Breast epithelium (tissue), 4 donors: Measurements from ENCODE around the gene SHANK2. TPM values are rescaled to one million over a fixed set of nuclear protein-coding genes. Genes with fewer than 3 reads are reported as not detected.
A peak's percentile ranks its signal among the peaks of the same experiment; 100 is the strongest.

Experiments used
- DNase-seq, 2 donors: peaks; one replicate each; pipeline ENCODE4 v3.0.0-alpha.2; 2019; ENCODE audit warnings: low spot score in 2 of 2
- H3K27ac ChIP-seq, 2 donors: fragments of 200-600 bp; sonication (generic) in 1 of 2; one replicate each; pipeline ENCODE4 v1.5.1; 2016 to 2019; ENCODE audit warnings: mild to moderate bottlenecking in 1 of 2
- H3K27me3 ChIP-seq, 2 donors: fragments of 200-600 bp; sonication (generic) in 1 of 2; one replicate each; pipeline versions ENCODE4 v1.5.1 to v1.6.0; 2017 to 2019; ENCODE audit warnings: control low read depth in 1 of 2, mild to moderate bottlenecking in 1 of 2
- H3K36me3 ChIP-seq: fragments of 200-600 bp; one replicate; pipeline ENCODE4 v1.5.1; 2019
- H3K4me1 ChIP-seq, 2 donors: fragments of 200-600 bp; sonication (generic); one replicate each; pipeline ENCODE4 v1.5.1; 2016 to 2019; ENCODE audit warnings: control low read depth in 1 of 2
- H3K4me3 ChIP-seq, 3 donors: fragments of 200-600 bp; sonication (generic); 1 replicate in 2 of 3; 2 replicates in 1 of 3; pipeline ENCODE4 v1.5.1; 2016 to 2019; ENCODE audit warnings: mild to moderate bottlenecking in 3 of 3, moderate library complexity in 2 of 3
- H3K9me3 ChIP-seq, 2 donors: fragments of 200-600 bp; sonication (generic) in 1 of 2; one replicate each; pipeline ENCODE4 v1.5.1; 2016 to 2019; ENCODE audit warnings: control low read depth in 1 of 2
- CTCF ChIP-seq, 3 donors: fragments of 450-650 bp; IDR thresholded peaks; one replicate each; pipeline ENCODE4 v1.5.1; 2016 to 2017; ENCODE audit warnings: antibody characterized with exemption in 3 of 3, mild to moderate bottlenecking in 3 of 3, moderate library complexity in 3 of 3
- POLR2A ChIP-seq: fragments of 450-650 bp; IDR thresholded peaks from one replicate; pipeline ENCODE4 v1.6.1; 2016; ENCODE audit warnings: antibody characterized with exemption, mild to moderate bottlenecking, moderate library complexity
- POLR2AphosphoS5 ChIP-seq, 3 donors: sonication (generic); formaldehyde crosslinking; IDR thresholded peaks; one replicate each; pipeline ENCODE4 v1.6.1; 2017; ENCODE audit warnings: antibody characterized with exemption in 3 of 3
- intact Hi-C: fragments of 100-400 bp; cut with DNase I; formaldehyde crosslinking; loops from one replicate; pipeline ENCODE4 v1.15.1; 2023; ENCODE audit warnings: low total_unique reads
- total RNA-seq, 3 donors: library from RNA; depleted of rRNA; stranded (reverse); fragments of >200 nt; gene quantifications; one replicate each; pipeline ENCODE4 v1.1.0, GENCODE V29; 2016

SHANK2 gene
- total RNA-seq, 3 donors from 2014 or later: 1.3 to 38.8 (median 33.1) TPM

GRCh38 chr11:71298016-71298550 lies 45.7 kb upstream of the SHANK2 start:
- DNase-seq: no peak
- Histone ChIP-seq H3K9me3 (no peaks in the 10 kb centered on the region), H3K4me1 (no peaks in the 10 kb centered on the region), H3K27me3 (no peaks in the 10 kb centered on the region), H3K36me3 (no peaks in the 10 kb centered on the region), H3K4me3 (no peak overlapping the region), H3K27ac (no peak overlapping the region)
- TF ChIP-seq POLR2AphosphoS5 (IDR thresholded peaks at IDR 0.05) (no peak), POLR2A (no peak), CTCF (IDR thresholded peaks at IDR 0.05) (no peak)
- intact Hi-C loops: no loop called here

GRCh38 chr11:71294846-71295600 lies 42.6 kb upstream of the SHANK2 start:
- peak in 1 of 2 donors; percentile 7 for DNase-seq
- H3K4me1 ChIP-seq: no peaks in the 10 kb centered on the region
- H3K36me3 ChIP-seq: no peaks in the 10 kb centered on the region
- intact Hi-C loops: no loop called here
- H3K27ac ChIP-seq: no peak overlapping the region
- TF ChIP-seq POLR2A (no peak), POLR2AphosphoS5 (IDR thresholded peaks at IDR 0.05) (no peak), CTCF (IDR thresholded peaks at IDR 0.05) (no peak)
- no peak overlapping the region for H3K4me3 ChIP-seq
- peaks cover 0 to 5% of the 10 kb centered on the region in 2 donors for H3K9me3 ChIP-seq
- no peaks in the 10 kb centered on the region for H3K27me3 ChIP-seq

- no peak for TF ChIP-seq POLR2A
- no peak for TF ChIP-seq POLR2AphosphoS5 (IDR thresholded peaks at IDR 0.05)
- TF ChIP-seq CTCF (IDR thresholded peaks at IDR 0.05): no peak
- peaks cover 0 to 5% of the 10 kb centered on the region in 2 donors for H3K9me3 ChIP-seq
- no peak overlapping the region for H3K4me3 ChIP-seq
- H3K27ac ChIP-seq: no peak overlapping the region
- H3K36me3 ChIP-seq: no peaks in the 10 kb centered on the region
- intact Hi-C loops: no loop called here
- H3K4me1 ChIP-seq: no peaks in the 10 kb centered on the region
- no peaks in the 10 kb centered on the region for H3K27me3 ChIP-seq
- DNase-seq: peak in 1 of 2 donors; percentile 19
Observed at GRCh38 chr11:71293961-71294782, 41.8 kb upstream of the SHANK2 start.

- H3K27me3 ChIP-seq: no peaks in the 10 kb centered on the region
- H3K9me3 ChIP-seq: peaks cover 0 to 5% of the 10 kb centered on the region in 2 donors
- H3K4me3 ChIP-seq: no peak overlapping the region
- H3K36me3 ChIP-seq: no peaks in the 10 kb centered on the region
- TF ChIP-seq CTCF (IDR thresholded peaks at IDR 0.05) (no peak), POLR2AphosphoS5 (IDR thresholded peaks at IDR 0.05) (peak in 1 of 3 donors; percentile 42)
- intact Hi-C loops: no loop called here
- no peaks in the 10 kb centered on the region for H3K4me1 ChIP-seq
- H3K27ac ChIP-seq: peak overlapping the region; percentile 65 to 78
- peak; percentile 58 to 91 for DNase-seq
Observed at GRCh38 chr11:71286701-71287643, 34.6 kb upstream of the SHANK2 start.
